Keratinocyte (primary cell): ENCODE results near the gene NDUFS8. TPM values are rescaled to one million over a fixed set of nuclear protein-coding genes. Genes with fewer than 3 reads are reported as not detected.

Experiments used
- DNase-seq: peaks from one replicate; pipeline ENCODE4 v3.0.0-alpha.2; 2011; ENCODE audit warnings: low read depth, missing footprints, low spot score
- FAIRE-seq: peaks from 2 replicates; lab custom pipeline; 2011; peaks lifted over from hg19 to GRCh38; lab: Jason Lieb, UNC
- H2AFZ ChIP-seq: 2 replicates; pipeline ENCODE4 v1.6.0; 2012; ENCODE audit warnings: low read length, control low read depth, inconsistent platforms; ENCODE audit not compliant: control insufficient read depth
- H3K27ac ChIP-seq: 2 replicates; pipeline ENCODE4 v1.5.1; 2011; ENCODE audit warnings: low read length; ENCODE audit not compliant: control insufficient read depth, insufficient read depth
- H3K27me3 ChIP-seq: 3 replicates; pipeline ENCODE4 v1.6.0; 2011; ENCODE audit warnings: low read length; ENCODE audit not compliant: control insufficient read depth, insufficient read depth; ENCODE audit errors: extremely low read depth
- H3K36me3 ChIP-seq, 2 experiments: 2 replicates in 1 of 2; 3 replicates in 1 of 2; pipeline ENCODE4 v1.5.1; 2011; ENCODE audit warnings: low read length in 2 of 2, mild to moderate bottlenecking in 1 of 2; ENCODE audit not compliant: control insufficient read depth in 2 of 2, insufficient read depth in 2 of 2; ENCODE audit errors: extremely low read depth in 1 of 2
- H3K4me1 ChIP-seq: 3 replicates; pipeline ENCODE4 v1.5.1; 2011; ENCODE audit warnings: low read length; ENCODE audit not compliant: control insufficient read depth, insufficient read depth; ENCODE audit errors: extremely low read depth
- H3K4me2 ChIP-seq: 3 replicates; pipeline ENCODE4 v1.6.0; 2011; ENCODE audit warnings: low read depth, low read length; ENCODE audit not compliant: control insufficient read depth, insufficient read depth; ENCODE audit errors: extremely low read depth
- H3K4me3 ChIP-seq, 3 experiments: fragments of 200-600 bp in 1 of 3; sonication (generic) in 1 of 3; 2 replicates in 2 of 3; 3 replicates in 1 of 3; pipeline ENCODE4 v1.5.1; 2011 to 2016; ENCODE audit warnings: low read length in 3 of 3, mild to moderate bottlenecking in 3 of 3, control low read depth in 2 of 3, inconsistent platforms in 1 of 3, low read depth in 1 of 3, mixed read lengths in 1 of 3, mixed run types in 1 of 3, moderate library complexity in 1 of 3; ENCODE audit not compliant: control insufficient read depth in 2 of 3, insufficient read depth in 2 of 3; ENCODE audit errors: extremely low read depth in 1 of 3
- H3K79me2 ChIP-seq: 2 replicates; pipeline ENCODE4 v1.6.0; 2012; ENCODE audit warnings: low read length; ENCODE audit not compliant: control insufficient read depth, insufficient read depth
- H3K9ac ChIP-seq: 3 replicates; pipeline ENCODE4 v1.6.0; 2011; ENCODE audit warnings: low read length; ENCODE audit not compliant: control insufficient read depth, insufficient read depth; ENCODE audit errors: extremely low read depth
- H3K9me1 ChIP-seq: 3 replicates; pipeline ENCODE4 v1.6.0; 2011; ENCODE audit warnings: low read length; ENCODE audit not compliant: control insufficient read depth, insufficient read depth; ENCODE audit errors: extremely low read depth
- H3K9me3 ChIP-seq: 2 replicates; pipeline ENCODE4 v1.5.1; 2012; ENCODE audit warnings: low read depth, low read length; ENCODE audit not compliant: control insufficient read depth
- H4K20me1 ChIP-seq: 3 replicates; pipeline ENCODE4 v1.6.0; 2011; ENCODE audit warnings: low read length; ENCODE audit not compliant: control insufficient read depth, insufficient read depth; ENCODE audit errors: extremely low read depth
- CTCF ChIP-seq, 3 experiments: IDR thresholded peaks in 1 of 3; conservative IDR thresholded peaks in 1 of 3; optimal IDR thresholded peaks in 1 of 3; 2 replicates in 2 of 3; 3 replicates in 1 of 3; pipeline versions ENCODE3 to v1.5.1; 2011; ENCODE audit warnings: low read length in 3 of 3, mild to moderate bottlenecking in 3 of 3, moderate library complexity in 2 of 3, control low read depth in 1 of 3, inconsistent platforms in 1 of 3; ENCODE audit not compliant: insufficient read depth in 2 of 3; ENCODE audit errors: extremely low read depth in 1 of 3
- EZH2 ChIP-seq: IDR thresholded peaks from one replicate; pipeline ENCODE4 v1.6.1; 2012; ENCODE audit warnings: inconsistent platforms, mild to moderate bottlenecking, low read length, moderate library complexity
- dilution Hi-C: fragments of 300-500 bp; cut with MboI; formaldehyde crosslinking; loops from one replicate; pipeline ENCODE4 v1.7.0; 2020; ENCODE audit warnings: low sequenced_read_pairs; ENCODE audit not compliant: extremely low pct_ligation_motif_present
- polyA plus RNA-seq, 5 experiments: library from polyadenylated mRNA; depleted of rRNA in 3 of 5; stranded (reverse) in 3 of 5; stranded (forward) in 1 of 5; unstranded in 1 of 5; fragments of >200 nt; gene quantifications; 1 replicate in 1 of 5; 2 replicates in 3 of 5; 3 replicates in 1 of 5; pipeline versions ENCODE4 v1.2.1 to v1.2.3, GENCODE V29; 2011 to 2012; ENCODE audit warnings: missing spikeins in 2 of 5, low read depth in 1 of 5, low replicate concordance in 1 of 5

Gene NDUFS8
- polyA plus RNA-seq, 1 donor (not counting 4 experiments of a cell fraction or from before 2014, with no cell fraction given), result 51.7 TPM

GRCh38 chr11:68024508-68024907, 6.0 kb upstream of the NDUFS8 start:
- FAIRE-seq (no peak), DNase-seq (no peak)
- H3K9ac ChIP-seq, result no peak overlapping the region
- H3K9me3 ChIP-seq, result no peaks in the 10 kb centered on the region
- H3K4me2 ChIP-seq, result no peak overlapping the region
- no peaks in the 10 kb centered on the region for H3K9me1 ChIP-seq
- no peaks in the 10 kb centered on the region for H4K20me1 ChIP-seq
- H3K4me1 ChIP-seq, result peaks cover 13% of the 10 kb centered on the region
- no peaks in the 10 kb centered on the region for H3K36me3 ChIP-seq
- no peak overlapping the region for H2AFZ ChIP-seq
- dilution Hi-C loops, result no loop called here
- H3K27ac ChIP-seq, result no peak overlapping the region
- H3K4me3 ChIP-seq, result no peak overlapping the region
- H3K27me3 ChIP-seq, result no peaks in the 10 kb centered on the region
- no peak for TF ChIP-seq CTCF (optimal IDR thresholded peaks at IDR 0.05 in 1 of 3, IDR thresholded peaks at IDR 0.05 in 1 of 3, conservative IDR thresholded peaks at IDR 0.05 in 1 of 3; ENCODE audit: extremely low read depth in 1 of 3, insufficient read depth in 2 of 3, low read length in 3 of 3)
- TF ChIP-seq EZH2, result no peak
- no peaks in the 10 kb centered on the region for H3K79me2 ChIP-seq

- no peaks in the 10 kb centered on the region for H4K20me1 ChIP-seq
- no peaks in the 10 kb centered on the region for H3K9me1 ChIP-seq
- peaks cover 15% of the 10 kb centered on the region for H3K4me1 ChIP-seq
- H2AFZ ChIP-seq, result no peak overlapping the region
- H3K36me3 ChIP-seq, result no peaks in the 10 kb centered on the region
- TF ChIP-seq CTCF (optimal IDR thresholded peaks at IDR 0.05 in 1 of 3, IDR thresholded peaks at IDR 0.05 in 1 of 3, conservative IDR thresholded peaks at IDR 0.05 in 1 of 3; ENCODE audit: extremely low read depth in 1 of 3, insufficient read depth in 2 of 3, low read length in 3 of 3) (no peak), EZH2 (no peak)
- no peaks in the 10 kb centered on the region for H3K79me2 ChIP-seq
- no peak overlapping the region for H3K4me3 ChIP-seq
- no peaks in the 10 kb centered on the region for H3K27me3 ChIP-seq
- H3K9me3 ChIP-seq, result no peaks in the 10 kb centered on the region
- H3K27ac ChIP-seq, result no peak overlapping the region
- dilution Hi-C loops, result no loop called here
- no peak overlapping the region for H3K4me2 ChIP-seq
- DNase-seq, result no peak
- no peak for FAIRE-seq
- no peak overlapping the region for H3K9ac ChIP-seq
These were observed 5.4 kb upstream of the NDUFS8 start for GRCh38 chr11:68025047-68025446.
